ENCODE data around the gene FMNL1.

GRCh38 chr17:45253879-45254278 is 32.2 kb downstream of the FMNL1 start:
- TF ChIP-seq CTCF (IDR thresholded peaks at IDR 0.05) (no peak), ZFX (IDR thresholded peaks at IDR 0.05; ENCODE audit: borderline replicate concordance) (no peak)
